Mesendoderm (in vitro differentiated cells): Measurements from ENCODE around the gene DRD1.
"Not testable (repeated sequence)": the region's sequence is repeated elsewhere in the genome, so short reads cannot be mapped to it uniquely, and the experiment has no call there.

ENCODE experiments used
- DNase-seq: peaks from one replicate; pipeline ENCODE4 v3.0.0; 2013
- H2AK5ac ChIP-seq: 2 replicates; pipeline ENCODE4 v1.6.1; 2013; ENCODE audit warnings: low read length, inconsistent platforms
- H2BK120ac ChIP-seq: 2 replicates; pipeline ENCODE4 v1.6.1; 2013; ENCODE audit warnings: low read depth, mild to moderate bottlenecking, low read length, moderate library complexity, mixed read lengths
- H2BK15ac ChIP-seq: replicated peaks from 2 replicates; pipeline ENCODE4 v1.6.1; 2013; ENCODE audit warnings: low read depth, mild to moderate bottlenecking, moderate library complexity
- H2BK5ac ChIP-seq: 2 replicates; pipeline ENCODE4 v1.6.1; 2013; ENCODE audit warnings: low read length, inconsistent platforms
- H3K18ac ChIP-seq: 2 replicates; pipeline ENCODE4 v1.6.1; 2013; ENCODE audit warnings: mild to moderate bottlenecking, low read length, mixed read lengths
- H3K23ac ChIP-seq: one replicate; pipeline ENCODE4 v1.6.1; 2013; ENCODE audit warnings: low read length
- H3K27ac ChIP-seq: 2 replicates; pipeline ENCODE4 v1.5.1; 2013; ENCODE audit warnings: low read depth, mild to moderate bottlenecking, inconsistent platforms, low read length, moderate library complexity
- H3K27me3 ChIP-seq: 2 replicates; pipeline ENCODE4 v1.6.1; 2013; ENCODE audit warnings: low read length, control low read depth, mild to moderate bottlenecking, inconsistent platforms; ENCODE audit not compliant: insufficient read depth, poor library complexity
- H3K36me3 ChIP-seq: 2 replicates; pipeline ENCODE4 v1.6.1; 2013; ENCODE audit warnings: low read length, inconsistent platforms; ENCODE audit not compliant: control insufficient read depth, insufficient read depth
- H3K4ac ChIP-seq: one replicate; pipeline ENCODE4 v1.6.1; 2013; ENCODE audit warnings: low read depth, mild to moderate bottlenecking, low read length, moderate library complexity
- H3K4me1 ChIP-seq: 2 replicates; pipeline ENCODE4 v1.6.1; 2013; ENCODE audit warnings: low read depth, low read length, inconsistent platforms; ENCODE audit not compliant: control insufficient read depth
- H3K4me2 ChIP-seq: 2 replicates; pipeline ENCODE4 v1.6.1; 2013; ENCODE audit warnings: low read length
- H3K4me3 ChIP-seq: 2 replicates; pipeline ENCODE4 v1.5.1; 2013; ENCODE audit warnings: mild to moderate bottlenecking, low read length
- H3K56ac ChIP-seq: one replicate; pipeline ENCODE4 v1.6.1; 2013; ENCODE audit warnings: low read length
- H3K79me1 ChIP-seq: 2 replicates; pipeline ENCODE4 v1.6.1; 2013; ENCODE audit warnings: low read length, inconsistent platforms
- H3K79me2 ChIP-seq: 2 replicates; pipeline ENCODE4 v1.6.1; 2013; ENCODE audit warnings: mild to moderate bottlenecking, low read length; ENCODE audit not compliant: control insufficient read depth, insufficient read depth
- H3K9ac ChIP-seq: 2 replicates; pipeline ENCODE4 v1.6.1; 2013; ENCODE audit warnings: low read length, inconsistent platforms
- H4K5ac ChIP-seq: one replicate; pipeline ENCODE4 v1.6.1; 2013; ENCODE audit warnings: low read length
- H4K8ac ChIP-seq: one replicate; pipeline ENCODE4 v1.6.1; 2013; ENCODE audit warnings: low read depth, mild to moderate bottlenecking, control low read depth, low read length, moderate library complexity
- WGBS: extraction: QIAGEN DNeasy Blood & Tissue Kit; methylation state at CpG from one replicate; pipeline ENCODE4 v1.1.7; 2013; ENCODE audit warnings: low lambda C conversion rate, missing lambda C conversion rate; ENCODE audit not compliant: insufficient coverage; ENCODE audit errors: extremely low coverage; 5-methylcytosine and 5-hydroxymethylcytosine counted together

The DRD1 gene

DNA sequence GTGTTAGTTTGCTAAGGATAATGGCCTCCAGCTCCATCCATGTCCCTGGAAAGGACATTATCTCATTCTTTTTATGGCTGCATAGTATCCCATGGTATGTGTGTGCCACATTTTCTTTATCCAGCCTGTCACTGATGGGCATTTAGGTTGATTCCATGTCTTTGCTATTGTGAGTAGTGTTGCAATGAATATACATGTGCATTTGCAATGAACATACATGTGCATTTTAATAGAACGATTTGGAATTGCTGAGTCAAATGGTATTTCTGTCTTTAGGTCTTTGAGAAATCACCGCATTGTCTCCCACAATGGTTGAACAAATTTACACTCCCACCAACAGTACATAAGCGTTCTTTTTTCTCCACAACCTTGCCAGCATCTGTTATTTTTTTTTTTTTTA lies 37.7 kb downstream of the DRD1 start:
- Histone ChIP-seq H3K27me3 (no peaks in the 10 kb centered on the region), H3K79me1 (no peaks in the 10 kb centered on the region), H3K23ac (no peak overlapping the region), H3K9ac (no peak overlapping the region), H3K4ac (no peak overlapping the region), H3K79me2 (no peaks in the 10 kb centered on the region), H3K4me3 (no peak overlapping the region), H4K8ac (no peak overlapping the region), H3K4me2 (no peak overlapping the region), H2AK5ac (no peak overlapping the region), H3K56ac (no peak overlapping the region), H2BK15ac (no peak overlapping the region), H2BK5ac (no peak overlapping the region), H3K4me1 (no peaks in the 10 kb centered on the region), H4K5ac (no peak overlapping the region), H2BK120ac (no peak overlapping the region), H3K27ac (no peak overlapping the region), H3K18ac (no peak overlapping the region), H3K36me3 (no peaks in the 10 kb centered on the region)
- WGBS, result no CpG with 5 or more reads among the region's 3 CpGs
- DNase-seq, result no peak

- H3K27me3 ChIP-seq, H3K36me3 ChIP-seq, H4K8ac ChIP-seq, H2BK15ac ChIP-seq, H3K27ac ChIP-seq, H3K4me2 ChIP-seq, H3K4me1 ChIP-seq, H3K79me2 ChIP-seq, H3K4ac ChIP-seq, H3K4me3 ChIP-seq, H4K5ac ChIP-seq, H3K9ac ChIP-seq, H3K79me1 ChIP-seq, H2BK5ac ChIP-seq, DNase-seq, H2BK120ac ChIP-seq, H3K56ac ChIP-seq, H3K23ac ChIP-seq, H2AK5ac ChIP-seq: not testable (repeated sequence)
- no CpG with 5 or more reads among the region's 28 CpGs for WGBS
- peak overlapping the region; percentile 46 for H3K18ac ChIP-seq
Observed at GRCh38 chr5:175397590-175398297, 46.2 kb downstream of the DRD1 start.

DNA sequence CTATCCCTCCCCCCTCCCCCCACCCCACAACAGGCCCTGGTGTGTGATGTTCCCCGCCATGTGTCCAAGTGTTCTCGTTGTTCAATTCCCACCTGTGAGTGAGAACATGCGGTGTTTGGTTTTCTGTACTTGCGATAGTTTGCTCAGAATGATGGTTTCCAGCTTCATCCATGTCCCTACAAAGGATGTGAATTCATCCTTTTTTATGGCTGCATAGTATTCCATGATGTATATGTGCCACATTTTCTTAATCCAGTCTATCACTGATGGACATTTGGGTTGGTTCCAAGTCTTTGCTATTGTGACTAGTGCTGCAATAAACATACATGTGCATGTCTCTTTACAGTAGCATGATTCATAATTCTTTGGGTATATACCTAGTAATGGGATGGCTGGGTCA lies 48.6 kb downstream of the DRD1 start:
- H2BK120ac ChIP-seq, H3K27ac ChIP-seq, DNase-seq, H2BK15ac ChIP-seq, H4K5ac ChIP-seq, H3K56ac ChIP-seq, H3K36me3 ChIP-seq, H4K8ac ChIP-seq, H2AK5ac ChIP-seq, H3K79me1 ChIP-seq, H3K4me3 ChIP-seq, H3K4ac ChIP-seq, H3K4me1 ChIP-seq, H3K23ac ChIP-seq, H3K4me2 ChIP-seq, H3K18ac ChIP-seq, H2BK5ac ChIP-seq, H3K79me2 ChIP-seq, H3K9ac ChIP-seq, H3K27me3 ChIP-seq: not testable (repeated sequence)
- no CpG with 5 or more reads among the region's 4 CpGs for WGBS

GRCh38 chr5:175394601-175395000 lies 49.4 kb downstream of the DRD1 start:
- no peak overlapping the region for H2BK120ac ChIP-seq
- H3K23ac ChIP-seq, result no peak overlapping the region
- H4K5ac ChIP-seq, result no peak overlapping the region
- H3K27me3 ChIP-seq, result no peaks in the 10 kb centered on the region
- no peaks in the 10 kb centered on the region for H3K79me2 ChIP-seq
- H3K4me3 ChIP-seq, result no peak overlapping the region
- no peak for DNase-seq
- no peak overlapping the region for H3K4me2 ChIP-seq
- H3K27ac ChIP-seq, result no peak overlapping the region
- no peak overlapping the region for H4K8ac ChIP-seq
- no peaks in the 10 kb centered on the region for H3K36me3 ChIP-seq
- H3K9ac ChIP-seq, result no peak overlapping the region
- H2AK5ac ChIP-seq, result no peak overlapping the region
- no CpG with 5 or more reads among the region's 5 CpGs for WGBS
- no peak overlapping the region for H3K56ac ChIP-seq
- no peaks in the 10 kb centered on the region for H3K79me1 ChIP-seq
- H2BK5ac ChIP-seq, result no peak overlapping the region
- H3K4ac ChIP-seq, result no peak overlapping the region
- H3K18ac ChIP-seq, result no peak overlapping the region
- no peak overlapping the region for H2BK15ac ChIP-seq
- H3K4me1 ChIP-seq, result no peaks in the 10 kb centered on the region

DNA sequence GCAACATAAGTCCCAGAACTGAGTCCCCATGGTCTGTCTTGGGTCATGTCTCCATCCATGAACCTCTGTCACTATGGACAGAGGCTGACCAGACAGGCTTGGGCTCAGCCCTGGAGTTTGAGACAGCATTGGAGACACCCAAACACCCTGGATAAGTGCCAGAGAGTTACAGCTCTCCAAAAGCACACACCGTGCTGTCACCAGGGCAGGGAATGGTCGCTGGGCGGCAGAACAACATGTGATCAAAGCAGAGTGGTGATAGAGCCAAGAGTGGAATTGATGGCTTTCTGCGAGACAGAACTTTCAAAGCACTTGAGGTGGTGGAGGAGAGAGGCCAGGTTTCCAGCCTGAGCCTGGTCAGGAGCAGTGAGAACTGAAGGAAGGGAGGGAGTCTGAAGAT lies 50.1 kb downstream of the DRD1 start:
- Histone ChIP-seq H3K56ac (no peak overlapping the region), H3K79me1 (no peaks in the 10 kb centered on the region), H3K27me3 (no peaks in the 10 kb centered on the region), H3K4me3 (no peak overlapping the region), H3K27ac (no peak overlapping the region), H3K4ac (no peak overlapping the region), H3K36me3 (no peaks in the 10 kb centered on the region), H3K23ac (no peak overlapping the region), H2BK120ac (no peak overlapping the region), H3K9ac (no peak overlapping the region), H2BK5ac (no peak overlapping the region), H3K4me2 (no peak overlapping the region), H3K18ac (no peak overlapping the region), H4K8ac (no peak overlapping the region), H2AK5ac (no peak overlapping the region), H4K5ac (no peak overlapping the region), H3K4me1 (no peaks in the 10 kb centered on the region), H2BK15ac (no peak overlapping the region), H3K79me2 (no peaks in the 10 kb centered on the region)
- DNase-seq, result no peak
- no CpG with 5 or more reads among the region's 4 CpGs for WGBS

DNA sequence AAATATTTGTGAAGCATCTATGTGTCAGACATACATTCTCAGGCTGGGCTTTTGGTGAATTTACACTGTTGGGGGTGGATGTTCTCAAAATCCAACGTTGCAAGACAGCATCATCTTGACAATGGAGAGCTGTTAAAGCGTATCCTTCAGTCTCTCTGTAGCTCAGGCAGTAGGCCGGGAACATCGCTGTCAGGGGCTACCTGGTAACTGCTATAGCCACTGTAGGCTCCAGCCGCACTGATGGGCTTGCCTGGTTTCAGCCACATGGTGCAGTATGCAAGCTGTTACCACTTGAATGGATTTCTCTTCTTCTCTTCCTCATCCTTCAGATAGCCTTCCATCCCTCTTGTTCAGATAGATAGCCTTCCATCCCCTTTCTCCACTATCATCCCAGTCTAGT lies 51.7 kb downstream of the DRD1 start:
- no peaks in the 10 kb centered on the region for H3K36me3 ChIP-seq
- no peak overlapping the region for H3K56ac ChIP-seq
- no peak overlapping the region for H2BK120ac ChIP-seq
- H3K4me3 ChIP-seq, result no peak overlapping the region
- no peak overlapping the region for H2BK5ac ChIP-seq
- H3K79me1 ChIP-seq, result no peaks in the 10 kb centered on the region
- H3K9ac ChIP-seq, result no peak overlapping the region
- H3K23ac ChIP-seq, result no peak overlapping the region
- H3K4me1 ChIP-seq, result no peaks in the 10 kb centered on the region
- H4K5ac ChIP-seq, result no peak overlapping the region
- H3K27me3 ChIP-seq, result no peaks in the 10 kb centered on the region
- no peak overlapping the region for H3K18ac ChIP-seq
- no peaks in the 10 kb centered on the region for H3K79me2 ChIP-seq
- H2AK5ac ChIP-seq, result no peak overlapping the region
- H3K27ac ChIP-seq, result no peak overlapping the region
- no peak overlapping the region for H3K4me2 ChIP-seq
- no peak overlapping the region for H2BK15ac ChIP-seq
- no peak overlapping the region for H4K8ac ChIP-seq
- no peak overlapping the region for H3K4ac ChIP-seq
- DNase-seq, result no peak
- no CpG with 5 or more reads among the region's 5 CpGs for WGBS
